ENCODE data around the gene TRAF7. TPM values are rescaled to one million over a fixed set of nuclear protein-coding genes. Genes with fewer than 3 reads are reported as not detected.

Gene TRAF7
- total RNA-seq, 4 donors from 2014 or later = 51.2 to 120 (median 79.3) TPM

DNA sequence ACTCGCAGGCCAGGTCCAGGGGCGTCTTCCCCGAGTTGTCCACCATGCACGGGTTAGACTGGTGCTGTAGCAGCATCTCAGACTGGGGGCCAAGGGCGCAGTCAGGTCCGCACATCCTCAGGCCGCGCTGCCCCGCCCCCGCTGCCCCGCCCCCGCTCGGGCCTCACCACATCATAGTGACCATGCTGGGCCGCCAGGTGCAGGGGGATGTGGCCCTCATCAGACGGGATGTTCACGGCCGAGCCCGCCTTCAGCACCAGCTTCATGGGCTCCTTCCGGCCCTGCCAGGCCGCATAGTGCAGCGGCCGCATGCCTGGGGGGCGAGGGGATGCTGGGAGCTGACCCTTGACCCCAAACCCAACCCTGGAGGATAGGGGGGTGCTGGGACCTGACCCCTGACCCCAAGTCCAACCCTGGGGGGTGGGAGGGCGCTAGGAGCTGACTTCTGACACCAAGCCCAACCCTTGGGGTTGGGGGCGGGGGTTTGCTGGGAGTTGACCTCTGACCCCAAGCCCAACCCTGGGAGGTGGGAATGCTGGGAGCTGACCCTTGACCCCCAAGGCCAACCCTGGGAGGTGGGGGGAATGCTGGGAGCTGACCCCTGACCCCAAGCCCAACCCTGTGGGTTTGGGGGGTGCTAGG is 33.8 kb downstream of the TRAF7 start:
- H3K27ac ChIP-seq = no peak overlapping the region
- no peak for DNase-seq
- no peaks in the 10 kb centered on the region for H3K9me3 ChIP-seq
- no peaks in the 10 kb centered on the region for H3K27me3 ChIP-seq
- TF ChIP-seq, protein P1, sequence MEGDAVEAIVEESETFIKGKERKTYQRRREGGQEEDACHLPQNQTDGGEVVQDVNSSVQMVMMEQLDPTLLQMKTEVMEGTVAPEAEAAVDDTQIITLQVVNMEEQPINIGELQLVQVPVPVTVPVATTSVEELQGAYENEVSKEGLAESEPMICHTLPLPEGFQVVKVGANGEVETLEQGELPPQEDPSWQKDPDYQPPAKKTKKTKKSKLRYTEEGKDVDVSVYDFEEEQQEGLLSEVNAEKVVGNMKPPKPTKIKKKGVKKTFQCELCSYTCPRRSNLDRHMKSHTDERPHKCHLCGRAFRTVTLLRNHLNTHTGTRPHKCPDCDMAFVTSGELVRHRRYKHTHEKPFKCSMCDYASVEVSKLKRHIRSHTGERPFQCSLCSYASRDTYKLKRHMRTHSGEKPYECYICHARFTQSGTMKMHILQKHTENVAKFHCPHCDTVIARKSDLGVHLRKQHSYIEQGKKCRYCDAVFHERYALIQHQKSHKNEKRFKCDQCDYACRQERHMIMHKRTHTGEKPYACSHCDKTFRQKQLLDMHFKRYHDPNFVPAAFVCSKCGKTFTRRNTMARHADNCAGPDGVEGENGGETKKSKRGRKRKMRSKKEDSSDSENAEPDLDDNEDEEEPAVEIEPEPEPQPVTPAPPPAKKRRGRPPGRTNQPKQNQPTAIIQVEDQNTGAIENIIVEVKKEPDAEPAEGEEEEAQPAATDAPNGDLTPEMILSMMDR (IDR thresholded peaks at IDR 0.05) = no peak
- TF ChIP-seq POLR2A (IDR thresholded peaks at IDR 0.05) = no peak
- H3K4me3 ChIP-seq = no peak overlapping the region
- no peaks in the 10 kb centered on the region for H3K4me1 ChIP-seq
- no peaks in the 10 kb centered on the region for H3K36me3 ChIP-seq

DNA sequence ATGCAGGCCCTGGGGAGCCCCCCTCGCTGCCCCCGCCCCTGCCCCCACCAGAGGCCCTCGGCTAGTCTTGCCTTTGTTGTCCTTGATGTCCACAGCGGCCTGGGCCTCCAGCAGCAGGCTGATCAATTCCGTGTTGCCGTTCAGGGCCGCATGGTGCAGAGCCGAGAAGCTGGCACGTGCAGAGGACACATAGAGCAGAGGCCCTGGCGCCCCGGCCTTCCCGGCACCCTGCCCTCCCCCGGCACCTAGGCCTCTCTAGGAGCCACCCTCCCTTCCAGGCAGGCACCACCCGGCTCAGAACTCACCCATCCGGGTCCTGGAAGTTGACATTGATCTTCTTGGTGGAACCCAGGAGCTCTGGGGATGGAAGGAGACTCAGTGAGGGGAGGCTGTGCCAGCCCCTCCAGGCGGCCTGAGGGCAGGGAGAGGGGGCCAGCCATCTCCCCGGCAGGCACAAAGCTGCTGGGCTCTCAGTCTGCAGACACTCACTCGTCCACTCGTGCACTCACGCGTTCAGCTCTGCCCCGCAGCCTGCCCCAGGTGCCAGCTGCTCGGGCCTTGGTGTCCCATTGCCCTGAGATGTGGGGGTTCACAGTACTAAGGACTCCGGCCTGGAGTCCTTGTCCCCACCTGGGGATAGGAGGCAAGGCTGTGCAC is 34.5 kb downstream of the TRAF7 start:
- Histone ChIP-seq H3K4me3 (no peak overlapping the region), H3K27me3 (peaks cover 0 to 5% of the 10 kb centered on the region in 2 donors), H3K27ac (no peak overlapping the region), H3K9me3 (no peaks in the 10 kb centered on the region), H3K4me1 (peaks cover 0 to 4% (median 2%) of the 10 kb centered on the region in 4 donors), H3K36me3 (no peaks in the 10 kb centered on the region)
- TF ChIP-seq, protein P1 (IDR thresholded peaks at IDR 0.05) = no peak
- TF ChIP-seq POLR2A (IDR thresholded peaks at IDR 0.05) = no peak
- no peak for DNase-seq

DNA sequence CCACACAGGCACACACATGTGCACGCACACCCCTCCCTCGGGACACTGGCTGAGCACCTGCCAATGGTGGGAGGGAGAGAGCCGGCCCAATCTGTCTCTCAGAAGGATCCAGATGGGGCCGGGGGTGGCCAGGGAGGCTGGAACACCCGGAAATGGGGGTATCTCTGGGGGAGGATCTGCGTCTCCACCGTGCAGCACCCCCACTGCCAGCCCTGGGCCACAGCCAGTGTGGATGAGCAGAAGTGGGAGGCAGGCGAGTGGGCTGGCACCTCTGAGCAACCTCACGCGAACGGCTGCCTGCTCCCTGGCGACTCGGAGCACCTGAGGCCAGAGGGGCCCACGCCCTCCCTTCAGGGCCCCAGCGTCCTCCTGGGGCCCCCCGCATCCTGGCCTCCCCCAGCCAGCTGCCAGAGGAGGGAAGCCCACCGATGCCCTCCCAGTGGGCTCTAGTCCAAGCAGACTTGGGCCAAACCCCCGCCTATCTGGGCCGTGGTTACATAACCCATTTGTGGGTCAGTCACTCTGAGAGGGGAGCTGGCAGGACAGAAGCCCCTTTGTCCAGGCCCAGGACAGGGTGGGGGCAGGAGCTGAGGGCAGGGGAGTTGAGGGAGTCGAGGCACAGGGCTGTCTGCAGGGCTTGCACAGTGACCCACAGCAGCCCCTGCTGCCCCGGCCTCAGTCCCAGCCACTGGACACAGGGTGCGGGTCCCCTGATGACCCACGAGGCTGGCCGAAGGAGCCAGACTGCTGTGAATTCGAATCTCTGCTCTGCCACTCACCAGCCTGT is 35.3 kb downstream of the TRAF7 start:
- TF ChIP-seq POLR2A (IDR thresholded peaks at IDR 0.05) = no peak
- TF ChIP-seq, protein P1 (IDR thresholded peaks at IDR 0.05) = no peak
- Histone ChIP-seq H3K27me3 (peaks cover 0 to 12% of the 10 kb centered on the region in 2 donors), H3K36me3 (no peaks in the 10 kb centered on the region), H3K27ac (no peak overlapping the region), H3K4me1 (peaks cover 0 to 11% (median 9%) of the 10 kb centered on the region in 4 donors), H3K9me3 (no peaks in the 10 kb centered on the region), H3K4me3 (no peak overlapping the region)
- no peak for DNase-seq

DNA sequence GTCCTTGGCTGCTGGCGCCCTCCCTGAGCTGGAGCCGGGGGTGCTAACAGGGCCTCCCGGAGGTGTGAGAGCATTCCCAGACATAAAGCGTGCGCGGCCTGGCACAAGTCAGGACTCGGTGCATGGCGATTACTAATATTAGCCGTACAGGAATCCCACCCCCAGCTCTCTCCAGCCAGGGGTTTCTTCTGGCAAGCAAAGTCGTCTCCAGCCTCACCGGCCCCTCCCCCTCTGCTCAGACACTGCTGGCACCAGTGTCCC is 35.8 kb downstream of the TRAF7 start:
- peaks cover 0 to 14% (median 13%) of the 10 kb centered on the region in 4 donors for H3K4me1 ChIP-seq
- no peaks in the 10 kb centered on the region for H3K36me3 ChIP-seq
- H3K27ac ChIP-seq = no peak overlapping the region
- no peak for DNase-seq
- peaks cover 0 to 16% of the 10 kb centered on the region in 2 donors for H3K27me3 ChIP-seq
- TF ChIP-seq, protein P1 (IDR thresholded peaks at IDR 0.05) = no peak
- no peak for TF ChIP-seq POLR2A (IDR thresholded peaks at IDR 0.05)
- H3K4me3 ChIP-seq = no peak overlapping the region
- H3K9me3 ChIP-seq = no peaks in the 10 kb centered on the region

DNA sequence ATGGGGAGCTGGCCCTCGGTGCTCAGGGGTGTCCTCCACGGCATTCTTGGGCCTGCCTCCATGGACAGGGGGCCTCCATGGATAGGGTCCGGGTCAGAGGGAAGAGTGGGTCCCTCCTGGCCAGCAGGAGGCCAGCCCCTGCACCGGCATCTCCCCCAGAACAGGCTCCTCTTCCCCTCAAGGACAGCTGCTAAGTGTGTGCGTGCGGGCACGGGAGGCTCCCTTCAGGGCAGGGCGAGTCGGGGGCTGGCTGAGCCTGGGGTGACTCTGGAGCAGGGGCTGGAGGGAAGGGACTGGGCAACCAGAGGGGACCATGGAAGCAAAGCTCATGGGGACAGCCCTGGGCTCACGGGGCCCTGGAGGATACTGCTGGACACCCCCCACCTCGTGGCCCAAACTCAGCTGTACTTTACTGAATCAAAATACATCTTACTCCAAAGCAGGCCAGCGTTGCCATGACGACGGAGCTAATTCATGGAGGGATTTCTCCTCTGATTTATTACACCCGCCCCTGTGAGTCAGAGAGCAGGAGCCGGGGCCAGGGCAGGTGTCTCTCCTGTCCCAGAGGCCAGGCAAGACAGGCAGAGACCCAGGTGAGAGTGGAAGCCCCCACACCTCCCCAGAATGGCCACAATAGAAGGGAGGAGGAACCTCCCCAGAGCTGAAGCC is 38.7 kb downstream of the TRAF7 start:
- H3K27ac ChIP-seq = no peak overlapping the region
- H3K9me3 ChIP-seq = no peaks in the 10 kb centered on the region
- no peaks in the 10 kb centered on the region for H3K36me3 ChIP-seq
- H3K4me1 ChIP-seq = peaks cover 0 to 19% (median 13%) of the 10 kb centered on the region in 4 donors
- peaks cover 0 to 27% of the 10 kb centered on the region in 2 donors for H3K27me3 ChIP-seq
- no peak overlapping the region for H3K4me3 ChIP-seq
- DNase-seq = no peak
- TF ChIP-seq, protein P1 (IDR thresholded peaks at IDR 0.05) = no peak
- TF ChIP-seq POLR2A (IDR thresholded peaks at IDR 0.05) = no peak

Data from Peyer's patch (tissue), 4 donors.